ENCODE data around the gene CADM4.
"Not testable (repeated sequence)": the region's sequence is repeated elsewhere in the genome, so short reads cannot be mapped to it uniquely, and the experiment has no call there.

Gene CADM4

GRCh38 chr19:43639519-43640423 is at the start of gene CADM4:
TSS of gene CADM4 (minus strand) at chr19:43639850. CDS start at chr19:43639790, 60 bp downstream.
- DNase-seq = no peak

GRCh38 chr19:43688059-43688701 is 48.5 kb upstream of the CADM4 start:
- DNase-seq = no peak

GRCh38 chr19:43687660-43687997 is 48.0 kb upstream of the CADM4 start:
- DNase-seq = no peak

GRCh38 chr19:43684326-43684725 is 44.7 kb upstream of the CADM4 start:
- no peak for DNase-seq

- no peak for DNase-seq
Observed at GRCh38 chr19:43683905-43684304, 44.3 kb upstream of the CADM4 start.

GRCh38 chr19:43682824-43683661 is 43.4 kb upstream of the CADM4 start:
- DNase-seq = no peak

GRCh38 chr19:43682269-43682668 is 42.6 kb upstream of the CADM4 start:
- not testable (repeated sequence) for DNase-seq

GRCh38 chr19:43681821-43682220 is 42.2 kb upstream of the CADM4 start:
- no peak for DNase-seq

GRCh38 chr19:43678512-43679261 is 39.0 kb upstream of the CADM4 start:
- no peak for DNase-seq

GRCh38 chr19:43675906-43676305 is 36.3 kb upstream of the CADM4 start:
- no peak for DNase-seq

GRCh38 chr19:43675269-43675879 is 35.7 kb upstream of the CADM4 start:
- no peak for DNase-seq

- no peak for DNase-seq
Observed at GRCh38 chr19:43674596-43674995, 34.9 kb upstream of the CADM4 start.

GRCh38 chr19:43674183-43674582 is 34.5 kb upstream of the CADM4 start:
- DNase-seq = no peak

- DNase-seq = no peak
Observed at GRCh38 chr19:43673637-43674036, 34.0 kb upstream of the CADM4 start.

GRCh38 chr19:43672061-43672679 is 32.5 kb upstream of the CADM4 start:
- DNase-seq = no peak

- peak; percentile 99 for DNase-seq
Observed at GRCh38 chr19:43668406-43669109, 28.9 kb upstream of the CADM4 start.

GRCh38 chr19:43667876-43668405 is 28.3 kb upstream of the CADM4 start:
- peak; percentile 55 for DNase-seq

- DNase-seq = no peak
Observed at GRCh38 chr19:43667126-43667875, 27.7 kb upstream of the CADM4 start.

GRCh38 chr19:43664018-43664417 is 24.4 kb upstream of the CADM4 start:
- DNase-seq = no peak

GRCh38 chr19:43662487-43662886 is 22.8 kb upstream of the CADM4 start:
- DNase-seq = no peak
